LHCN-M2 (cell line): ENCODE data around the gene AGPAT2. TPM values are rescaled to one million over a fixed set of nuclear protein-coding genes. Genes with fewer than 3 reads are reported as not detected.

ENCODE experiments used
- DNase-seq: peaks from one replicate; pipeline ENCODE4 v3.0.0-alpha.2; 2012; ENCODE audit warnings: low read depth
- polyA plus RNA-seq: library from polyadenylated mRNA; unstranded; fragments of >200 nt; gene quantifications from one replicate; pipeline ENCODE4 v1.2.1, GENCODE V29; 2012; ENCODE audit warnings: missing spikeins
- total RNA-seq: library from RNA; depleted of rRNA; stranded (reverse); fragments of >200 nt; gene quantifications from 2 replicates; pipeline ENCODE4 v1.2.3, GENCODE V29; 2014; rRNA removed

Gene AGPAT2
- total RNA-seq = 36.2 and 40.2 TPM in 2 replicates
- polyA plus RNA-seq = 33.0 TPM

DNA sequence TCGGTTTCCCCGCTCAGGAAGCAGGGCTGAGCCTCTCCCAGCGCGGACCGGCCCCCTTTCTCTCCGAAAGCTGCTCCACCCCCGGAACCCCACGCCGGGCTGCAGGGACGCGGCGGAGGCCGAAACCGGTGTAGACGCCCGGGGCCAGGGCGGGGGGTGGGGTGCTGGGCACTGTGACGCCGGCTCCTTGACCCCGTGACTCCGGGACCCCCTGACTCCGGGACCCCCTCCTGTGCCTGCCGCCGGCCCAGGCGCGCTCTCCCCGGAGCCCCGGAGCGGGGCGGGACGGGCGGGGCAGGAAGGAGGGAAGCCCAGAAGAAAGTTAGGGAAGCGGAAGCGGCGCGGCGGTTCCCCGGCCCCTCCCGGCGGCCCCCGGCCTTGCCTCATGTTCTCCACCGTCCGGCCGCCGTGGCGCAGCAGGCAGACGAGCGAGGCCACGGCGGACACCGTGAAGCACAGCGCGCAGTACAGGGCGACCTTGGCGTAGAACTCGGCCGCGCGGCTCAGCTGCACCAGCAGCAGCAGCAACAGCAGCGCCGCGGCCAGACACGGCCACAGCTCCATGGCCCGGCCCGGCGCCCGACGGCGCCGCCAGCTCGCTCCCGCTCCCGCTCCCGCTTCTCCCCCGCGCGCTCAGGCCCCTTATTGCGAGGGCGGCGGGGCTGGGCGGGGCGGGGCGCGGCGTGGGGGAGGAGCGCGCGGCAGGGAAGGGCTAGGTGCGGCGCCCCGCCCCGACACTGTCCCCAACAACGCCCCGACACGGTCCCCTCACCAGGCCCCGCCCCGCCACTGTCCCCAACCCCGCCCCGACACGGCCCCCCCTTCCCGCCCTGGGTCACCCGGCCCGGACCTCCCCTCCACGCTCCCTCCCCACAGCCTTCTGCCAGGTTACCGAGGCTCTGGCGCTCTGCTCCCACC is at the start of gene AGPAT2:
Gene AGPAT2, minus strand, starts transcription at position 664 of the 918 bp plus-strand sequence. Its CDS starts 100 bp downstream, at position 564.
- peak; percentile 32 for DNase-seq

DNA sequence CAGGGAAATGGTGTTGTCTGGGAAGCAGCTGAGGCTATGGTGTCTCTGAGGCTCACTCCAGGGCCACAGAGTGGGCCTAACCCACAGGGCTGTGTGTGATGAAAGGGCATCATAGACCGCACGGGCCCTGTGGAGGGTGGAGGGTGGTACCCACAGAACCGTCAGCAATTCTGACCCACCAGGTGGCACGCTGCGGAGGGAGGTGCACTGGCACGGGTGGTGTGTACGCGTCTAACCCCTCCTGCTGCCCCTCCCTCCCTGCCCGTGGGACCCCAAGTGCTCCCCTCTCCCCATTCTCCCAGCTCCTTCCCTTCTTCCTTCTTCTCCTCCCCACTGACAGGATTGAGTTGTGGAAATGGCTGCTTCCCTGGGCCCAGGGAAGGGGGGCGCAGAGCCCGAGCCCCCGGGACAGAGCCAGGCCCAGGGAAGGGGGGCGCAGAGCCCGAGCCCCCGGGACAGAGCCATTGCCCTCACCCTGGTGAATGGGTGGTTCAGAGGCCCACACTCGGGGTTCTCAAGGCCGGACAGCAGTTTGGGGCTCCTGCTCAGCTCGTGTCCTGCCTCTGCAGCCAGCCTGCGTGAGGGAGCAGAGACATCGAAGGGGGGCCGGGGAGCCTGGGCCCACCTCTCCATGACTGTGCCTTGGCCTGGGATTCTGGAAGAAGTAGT is 48.7 kb upstream of the AGPAT2 start:
- no peak for DNase-seq

DNA sequence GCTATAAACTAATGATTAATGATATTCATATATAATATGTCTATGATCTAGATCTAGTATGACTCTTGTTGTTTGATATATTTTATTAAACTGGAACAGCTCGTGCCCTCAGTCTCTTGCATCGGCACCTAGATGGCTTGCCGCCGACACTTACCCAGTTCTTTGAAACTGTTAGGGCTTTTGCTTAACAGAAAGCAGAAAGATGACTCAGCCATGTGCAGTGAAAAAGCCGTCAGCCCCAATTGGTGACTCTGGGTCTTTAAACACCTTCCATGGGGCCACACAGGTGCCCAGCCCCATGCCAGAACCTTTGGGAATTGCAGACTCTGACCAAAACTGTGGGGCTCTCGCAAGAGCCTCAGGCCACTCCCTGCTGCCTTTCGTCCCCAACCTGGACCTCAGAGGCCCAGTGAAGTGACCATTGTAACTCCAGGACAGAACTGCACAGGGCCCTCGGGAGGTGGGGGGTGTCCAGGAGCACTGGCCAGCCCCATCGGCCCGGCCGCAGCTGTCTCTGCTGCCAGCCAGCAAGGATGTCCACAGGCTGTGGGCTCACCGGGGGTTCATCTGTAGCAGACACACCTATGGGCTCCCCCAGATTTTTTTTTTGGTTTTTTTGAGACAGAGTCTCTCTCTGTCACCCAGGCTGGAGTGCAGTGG is 47.7 kb upstream of the AGPAT2 start:
- DNase-seq = no peak

DNA sequence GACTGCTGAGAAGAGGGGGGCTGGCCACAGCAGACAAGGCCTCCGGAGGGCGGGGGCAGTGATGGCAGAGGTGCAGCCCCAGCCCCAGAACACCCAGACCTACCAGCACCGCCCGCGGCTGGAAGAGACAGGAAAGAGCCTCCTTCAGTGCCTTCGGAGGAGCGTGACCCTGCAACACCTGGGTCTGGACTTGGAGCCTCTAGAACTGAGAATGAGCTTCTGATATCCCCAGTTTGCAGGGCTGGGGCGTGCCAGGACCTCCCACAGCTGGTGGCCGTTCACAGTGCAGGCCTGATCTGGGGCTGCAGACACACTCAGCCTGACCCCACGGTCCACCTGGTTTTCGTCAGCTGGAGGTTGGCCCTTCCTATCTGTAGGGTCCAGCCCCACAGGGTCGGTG is 46.4 kb upstream of the AGPAT2 start:
- no peak for DNase-seq

DNA sequence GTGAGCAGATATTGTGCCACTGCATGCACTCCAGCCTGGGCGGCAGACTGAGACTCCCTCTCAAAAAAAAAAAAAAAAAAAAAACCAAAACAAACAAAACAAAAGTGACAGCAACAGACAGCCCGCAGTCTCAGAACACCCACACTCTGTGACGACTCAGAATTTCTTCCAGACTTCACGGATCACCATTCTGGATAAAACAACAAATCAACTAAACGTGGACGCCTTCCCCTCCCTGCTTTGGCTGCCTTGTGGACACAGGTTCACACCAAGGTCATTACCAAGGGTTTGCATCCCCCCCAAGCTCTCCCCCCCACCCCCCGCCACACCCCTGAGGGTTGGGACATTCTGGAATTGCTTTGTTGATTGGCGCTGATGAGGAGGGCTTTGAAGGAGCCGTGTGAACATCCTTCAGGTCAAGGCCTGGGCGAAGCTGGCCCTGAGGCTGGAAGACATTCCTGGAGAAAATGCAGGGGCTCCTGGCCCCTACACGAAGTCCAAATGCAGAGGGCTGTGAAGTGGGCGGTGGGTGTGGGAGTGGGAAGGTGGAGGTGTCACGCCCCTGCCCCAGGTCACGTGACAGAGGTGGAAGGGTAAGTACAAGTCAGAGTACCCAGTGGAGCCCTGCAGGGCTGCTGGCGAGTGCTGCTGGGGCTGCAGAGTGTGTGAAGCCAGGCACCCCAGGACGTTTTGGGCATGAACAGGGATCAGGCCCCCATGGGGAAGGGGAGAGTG is 45.4 kb upstream of the AGPAT2 start:
- DNase-seq = no peak

DNA sequence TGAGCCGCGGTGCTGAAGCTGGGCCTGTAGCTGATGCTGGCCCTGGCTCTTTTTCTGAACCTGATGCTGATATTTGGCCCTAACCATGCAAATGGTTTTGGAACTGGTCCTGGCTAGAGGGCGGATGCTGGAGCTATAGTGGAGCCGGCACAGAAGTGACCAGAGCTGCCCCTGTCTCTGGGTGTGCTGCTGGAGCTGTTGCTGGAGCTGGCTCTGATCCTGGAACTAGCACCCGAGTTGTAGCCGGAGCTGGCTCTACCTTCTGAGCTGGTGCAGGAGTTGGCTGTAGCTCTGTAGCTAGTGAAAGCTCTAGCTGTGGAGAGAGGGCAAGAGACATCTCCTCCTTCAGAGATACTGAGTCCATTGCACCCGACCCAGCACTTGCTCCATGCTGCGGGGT is 42.7 kb upstream of the AGPAT2 start:
- no peak for DNase-seq

DNA sequence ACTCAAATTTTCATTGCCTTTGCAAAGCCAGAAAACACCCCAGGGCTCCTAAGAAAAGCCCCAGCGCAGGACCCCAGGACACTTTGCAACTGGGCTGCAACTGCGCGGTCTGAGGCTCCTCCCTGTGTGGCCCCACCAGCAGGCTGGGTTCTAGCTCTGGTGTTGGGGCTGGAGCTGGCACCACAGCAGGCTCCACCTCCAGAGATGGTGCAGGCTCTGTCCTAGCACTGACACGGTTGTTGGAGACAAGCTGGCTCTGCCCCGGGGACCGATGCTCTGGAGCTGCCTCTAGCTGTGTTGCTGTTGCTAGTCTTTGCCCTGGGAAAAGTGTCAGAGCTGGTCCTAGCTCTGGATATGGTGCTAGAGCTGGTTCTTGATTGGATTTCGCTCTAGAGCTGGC is 41.9 kb upstream of the AGPAT2 start:
- no peak for DNase-seq

DNA sequence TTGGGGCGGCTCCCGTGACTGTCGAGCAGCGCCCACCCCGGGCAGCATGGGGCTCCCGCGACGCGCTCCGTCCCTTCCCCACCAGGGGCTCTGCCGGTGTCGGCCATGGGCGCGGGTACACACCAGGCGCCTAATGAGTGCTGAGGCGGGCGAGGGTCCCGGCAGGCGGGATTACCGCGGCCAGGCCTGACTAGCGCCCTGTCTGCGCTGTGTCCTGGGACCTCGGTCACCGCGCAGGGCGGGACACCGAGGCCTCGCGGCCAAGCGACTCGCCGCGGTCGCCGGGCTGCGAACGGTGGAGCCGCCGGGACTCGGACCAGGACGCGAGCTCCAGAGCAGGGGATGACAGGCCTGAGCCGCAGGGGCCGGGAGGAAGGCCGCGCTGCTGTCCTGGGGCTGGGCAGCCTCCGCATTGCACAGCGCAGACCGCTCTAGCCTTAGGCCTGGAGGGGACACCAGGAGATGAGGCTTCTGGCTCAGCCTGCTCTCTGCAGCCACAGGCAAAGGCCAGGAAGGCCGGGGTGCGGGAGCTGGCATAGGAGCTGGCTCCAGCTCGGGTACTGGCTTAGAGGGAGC is 41.4 kb upstream of the AGPAT2 start:
- DNase-seq = peak; percentile 19

DNA sequence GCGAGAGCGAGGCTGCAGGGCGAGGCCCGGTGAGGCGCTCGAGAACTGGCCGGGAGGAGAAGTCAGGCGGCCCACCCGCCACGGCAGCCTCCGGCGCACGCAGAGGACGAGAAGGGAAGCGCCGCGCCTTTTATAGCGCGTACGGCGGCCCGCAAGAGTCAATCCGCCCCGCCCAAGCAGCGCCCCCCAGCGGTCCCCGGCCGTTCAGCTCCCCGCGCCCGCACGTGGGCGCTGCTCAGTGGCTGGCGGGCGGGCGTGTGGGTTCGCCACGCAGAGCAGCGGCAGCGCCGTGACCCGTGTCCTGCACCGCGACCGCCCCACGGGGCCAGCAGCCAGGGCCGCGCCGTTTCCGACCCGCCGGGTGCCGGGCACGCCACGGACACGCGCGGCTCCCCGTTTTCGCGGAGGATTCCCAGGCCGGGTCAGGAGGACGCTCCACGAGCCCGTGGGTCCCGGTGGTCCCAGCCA is 40.9 kb upstream of the AGPAT2 start:
- peak; percentile 82 for DNase-seq

DNA sequence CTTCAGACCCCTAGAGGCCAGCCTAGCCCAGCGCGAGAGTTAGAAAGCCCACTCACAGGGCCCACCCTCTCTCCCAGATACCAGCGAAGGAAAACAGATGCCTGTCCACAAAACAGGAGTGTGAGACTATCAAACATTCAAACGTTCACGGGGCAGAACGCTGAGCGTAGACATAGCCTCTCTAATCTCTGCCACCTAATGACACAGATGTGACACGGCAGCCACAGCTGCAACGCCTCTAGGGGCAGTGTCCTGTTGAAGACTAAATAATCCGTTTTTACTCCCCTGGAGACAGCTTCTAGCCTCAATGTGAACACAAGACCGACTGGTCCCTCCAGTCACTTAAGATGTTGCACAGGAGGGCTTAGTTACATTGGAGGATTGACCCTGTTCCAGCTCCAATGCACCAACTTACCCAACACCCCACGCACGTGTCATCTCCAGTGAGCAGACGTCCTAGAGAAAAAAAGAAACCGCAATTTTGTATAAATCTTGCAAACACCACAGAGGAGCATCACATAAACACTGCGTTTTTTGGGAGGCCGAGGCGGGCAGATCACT is 39.5 kb upstream of the AGPAT2 start:
- peak; percentile 39 for DNase-seq

DNA sequence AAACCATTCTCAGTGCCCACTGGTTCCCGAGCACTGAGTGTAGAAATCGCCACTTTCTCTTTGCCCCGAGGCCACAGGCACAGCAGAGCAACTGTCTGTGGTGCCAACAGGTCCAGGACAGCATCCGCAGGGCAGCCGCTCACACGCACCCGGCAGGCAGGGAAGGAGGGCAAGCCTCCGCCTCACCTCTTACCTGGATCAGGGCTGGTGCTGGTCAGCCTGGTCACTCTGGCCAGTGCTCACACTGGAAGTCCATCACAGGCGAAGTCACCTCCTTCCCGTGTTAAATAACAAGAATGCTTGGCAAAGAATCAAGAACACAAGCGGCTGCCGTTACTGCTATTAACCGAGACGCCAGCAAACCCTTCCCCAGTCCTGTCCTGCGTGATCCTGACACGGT is 38.9 kb upstream of the AGPAT2 start:
- no peak for DNase-seq

DNA sequence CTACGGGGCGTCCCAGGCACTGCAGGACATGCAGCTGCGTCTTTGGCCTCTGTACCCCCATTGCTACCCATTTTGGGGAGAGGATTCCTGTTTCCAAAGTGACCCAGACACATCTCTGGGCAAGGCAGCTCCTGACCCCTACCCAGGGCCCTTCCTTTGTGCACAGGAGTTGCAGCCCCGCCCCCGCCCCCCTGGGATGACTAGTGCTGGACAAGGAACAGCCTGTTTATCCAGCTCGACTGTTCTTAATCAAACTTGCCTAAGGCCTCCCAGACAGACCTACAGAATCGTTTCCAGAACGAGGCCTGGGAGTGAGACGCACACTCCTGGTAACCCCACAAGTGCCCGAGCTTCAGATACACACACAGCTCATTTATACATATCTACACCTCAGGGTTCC is 38.4 kb upstream of the AGPAT2 start:
- DNase-seq = no peak

DNA sequence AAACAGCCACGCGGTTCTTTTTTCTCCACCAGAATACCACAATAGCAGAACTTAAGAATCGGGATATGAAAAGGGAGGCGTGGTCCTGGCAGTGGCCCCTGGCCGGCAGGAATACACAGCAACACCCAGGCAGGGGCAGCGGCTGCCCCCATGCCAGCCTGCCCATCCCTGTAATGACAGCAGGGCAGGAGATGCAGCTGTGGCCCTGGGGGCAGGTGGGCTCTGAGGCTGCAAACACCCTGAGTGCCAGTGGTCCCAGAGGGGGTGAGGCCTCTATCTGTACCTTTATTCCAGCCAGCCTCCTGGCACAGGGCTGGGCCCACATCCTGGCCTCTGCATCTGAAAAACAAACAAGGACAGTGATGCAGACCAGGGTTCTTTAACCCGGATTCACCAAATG is 37.5 kb upstream of the AGPAT2 start:
- no peak for DNase-seq

DNA sequence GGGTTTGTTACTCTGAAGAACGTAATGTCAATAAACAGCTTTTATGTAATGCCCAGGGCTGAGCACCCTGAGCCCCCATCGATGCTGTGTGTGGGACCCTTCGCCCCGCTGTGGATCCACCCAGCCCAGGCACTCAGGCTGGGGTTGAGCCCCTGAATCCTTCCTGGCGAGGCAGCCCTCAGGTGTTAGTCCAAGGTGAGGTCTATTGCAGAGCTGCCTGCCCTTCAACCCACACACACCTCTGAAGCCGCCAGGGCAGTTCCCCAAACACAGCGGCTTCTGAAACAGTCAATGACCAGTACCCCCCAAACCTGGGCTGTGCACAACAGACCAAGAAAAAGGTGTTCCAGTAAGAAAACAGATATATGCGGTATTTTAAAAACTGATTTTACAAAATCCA is 36.7 kb upstream of the AGPAT2 start:
- DNase-seq = no peak

DNA sequence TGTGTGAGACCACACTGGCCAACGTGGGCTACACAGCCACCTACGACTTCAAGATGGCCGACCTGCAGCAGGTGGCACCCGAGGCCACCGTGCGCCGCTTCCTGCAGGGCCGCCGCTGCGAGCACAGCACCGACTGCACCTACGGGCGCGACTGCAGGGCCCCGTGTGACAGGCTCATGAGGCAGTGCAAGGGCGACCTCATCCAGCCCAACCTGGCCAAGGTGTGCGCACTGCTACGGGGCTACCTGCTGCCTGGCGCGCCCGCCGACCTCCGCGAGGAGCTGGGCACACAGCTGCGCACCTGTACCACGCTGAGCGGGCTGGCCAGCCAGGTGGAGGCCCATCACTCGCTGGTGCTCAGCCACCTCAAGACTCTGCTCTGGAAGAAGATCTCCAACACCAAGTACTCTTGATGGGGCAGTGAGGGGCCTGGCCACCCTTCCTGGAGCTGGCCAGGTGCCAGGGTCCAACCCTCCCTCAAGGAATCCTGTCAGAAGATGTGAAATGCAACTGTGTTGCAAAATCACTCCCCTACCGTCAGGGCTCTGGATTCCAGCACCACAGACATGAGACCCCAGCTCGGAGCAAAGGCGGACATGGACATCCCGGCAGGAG is 36.2 kb upstream of the AGPAT2 start:
- DNase-seq = no peak

DNA sequence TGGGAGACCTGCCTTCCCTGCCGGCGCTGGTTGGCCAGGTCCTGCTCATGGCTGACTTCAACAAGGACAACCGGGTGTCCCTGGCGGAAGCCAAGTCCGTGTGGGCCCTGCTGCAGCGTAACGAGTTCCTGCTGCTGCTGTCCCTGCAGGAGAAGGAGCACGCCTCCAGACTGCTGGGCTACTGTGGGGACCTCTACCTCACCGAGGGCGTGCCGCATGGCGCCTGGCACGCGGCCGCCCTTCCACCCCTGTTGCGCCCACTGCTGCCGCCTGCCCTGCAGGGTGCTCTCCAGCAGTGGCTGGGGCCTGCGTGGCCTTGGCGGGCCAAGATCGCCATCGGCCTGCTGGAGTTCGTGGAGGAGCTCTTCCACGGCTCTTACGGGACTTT is 35.7 kb upstream of the AGPAT2 start:
- DNase-seq = no peak

DNA sequence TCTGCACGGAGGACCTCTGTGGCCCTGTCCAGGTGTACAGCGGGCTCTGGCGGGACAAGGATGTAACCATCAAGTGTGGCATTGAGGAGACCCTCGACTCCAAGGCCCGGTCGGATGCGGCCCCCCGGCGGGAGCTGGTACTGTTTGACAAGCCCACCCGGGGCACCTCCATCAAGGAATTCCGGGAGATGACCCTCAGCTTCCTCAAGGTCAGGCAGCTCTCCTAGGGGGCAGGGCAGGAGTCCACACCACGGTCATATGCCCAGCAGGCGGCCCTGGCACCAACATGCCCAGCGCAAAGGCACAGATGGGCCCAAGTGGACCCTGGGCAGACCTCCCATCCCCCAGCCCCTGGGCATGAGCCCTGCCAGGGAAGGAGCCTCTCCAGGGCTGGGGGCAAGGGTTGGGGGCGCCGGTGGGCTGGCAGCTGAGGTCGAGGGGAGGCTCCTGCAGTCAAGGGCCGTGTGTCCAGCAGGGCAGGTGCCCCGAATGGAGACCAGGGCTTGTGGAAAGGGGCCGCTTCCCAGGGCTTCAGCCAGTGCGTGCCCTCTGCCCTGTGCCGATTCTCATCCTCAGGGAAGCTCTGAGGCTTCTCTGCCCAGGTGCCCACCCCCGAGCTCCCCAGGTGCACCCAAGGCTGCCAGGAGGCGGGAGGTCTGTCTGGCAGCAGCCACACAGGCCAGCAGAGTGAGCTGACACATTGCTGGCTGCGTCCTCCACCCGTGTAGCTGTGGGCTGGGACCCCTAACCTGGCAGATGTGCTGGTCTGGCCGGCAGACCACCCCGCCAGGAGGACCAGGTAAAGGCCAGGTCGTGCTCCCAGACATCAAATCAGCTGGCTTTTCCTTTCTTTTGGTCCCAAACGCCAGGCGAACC is 35.1 kb upstream of the AGPAT2 start:
- no peak for DNase-seq

DNA sequence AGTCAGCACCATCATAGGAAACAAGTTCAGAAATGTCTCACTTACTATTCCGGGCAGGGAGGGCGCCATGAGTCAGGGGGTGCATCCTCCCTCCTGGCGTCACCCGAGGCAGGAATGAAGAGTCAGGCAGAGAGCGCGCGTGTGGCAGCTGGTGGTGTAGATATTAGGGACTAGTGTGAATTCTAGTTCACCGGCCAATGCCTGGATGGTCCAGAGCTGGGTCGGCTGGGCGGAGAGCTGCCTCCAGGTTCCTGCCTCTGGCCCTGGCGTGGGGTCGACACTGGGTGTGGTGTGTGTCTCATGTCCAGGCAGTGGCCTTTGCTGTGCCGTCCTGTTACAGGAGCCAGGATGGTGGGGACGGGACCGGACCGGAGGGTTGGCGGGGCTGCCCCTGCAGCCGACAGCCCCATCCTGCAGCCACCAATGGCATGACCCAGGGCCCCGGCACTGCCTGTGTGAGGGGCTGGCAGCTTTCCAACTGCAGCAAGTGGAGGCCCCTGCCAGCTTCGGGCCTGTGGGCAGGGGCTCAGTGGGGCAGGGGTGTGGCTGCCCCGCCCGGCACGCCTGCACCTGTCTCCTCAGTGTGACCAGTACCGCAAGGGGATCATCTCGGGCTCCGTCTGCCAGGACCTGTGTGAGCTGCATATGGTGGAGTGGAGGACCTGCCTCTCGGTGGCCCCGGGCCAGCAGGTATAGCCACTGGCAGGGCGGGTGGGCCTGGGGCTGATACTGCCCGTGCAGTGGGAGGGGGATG is 34.3 kb upstream of the AGPAT2 start:
- DNase-seq = peak; percentile 51

DNA sequence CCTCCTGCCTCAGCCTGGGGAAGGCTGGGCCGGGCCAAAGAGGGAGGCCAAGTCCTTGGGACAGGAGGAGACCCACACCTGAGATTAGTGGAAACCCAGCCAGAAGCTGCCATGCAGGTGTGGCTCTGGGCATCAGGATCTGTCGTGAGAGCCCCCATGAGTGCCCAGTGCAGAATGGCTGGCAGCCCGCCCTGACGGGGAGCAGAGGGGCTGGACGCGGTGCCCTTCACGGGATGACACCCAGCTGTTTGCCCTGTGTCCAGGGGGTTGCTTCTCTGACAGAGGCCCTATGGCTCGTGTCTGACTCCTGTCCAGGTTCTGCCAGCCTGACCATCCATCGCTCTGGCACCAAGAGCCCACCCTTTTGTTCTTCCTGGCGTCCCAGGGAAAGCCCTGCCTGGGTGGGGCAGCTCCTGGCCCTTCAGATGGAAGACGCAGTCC is 33.7 kb upstream of the AGPAT2 start:
- DNase-seq = no peak
